ENCODE data around the gene WBP2.

The WBP2 gene

DNA sequence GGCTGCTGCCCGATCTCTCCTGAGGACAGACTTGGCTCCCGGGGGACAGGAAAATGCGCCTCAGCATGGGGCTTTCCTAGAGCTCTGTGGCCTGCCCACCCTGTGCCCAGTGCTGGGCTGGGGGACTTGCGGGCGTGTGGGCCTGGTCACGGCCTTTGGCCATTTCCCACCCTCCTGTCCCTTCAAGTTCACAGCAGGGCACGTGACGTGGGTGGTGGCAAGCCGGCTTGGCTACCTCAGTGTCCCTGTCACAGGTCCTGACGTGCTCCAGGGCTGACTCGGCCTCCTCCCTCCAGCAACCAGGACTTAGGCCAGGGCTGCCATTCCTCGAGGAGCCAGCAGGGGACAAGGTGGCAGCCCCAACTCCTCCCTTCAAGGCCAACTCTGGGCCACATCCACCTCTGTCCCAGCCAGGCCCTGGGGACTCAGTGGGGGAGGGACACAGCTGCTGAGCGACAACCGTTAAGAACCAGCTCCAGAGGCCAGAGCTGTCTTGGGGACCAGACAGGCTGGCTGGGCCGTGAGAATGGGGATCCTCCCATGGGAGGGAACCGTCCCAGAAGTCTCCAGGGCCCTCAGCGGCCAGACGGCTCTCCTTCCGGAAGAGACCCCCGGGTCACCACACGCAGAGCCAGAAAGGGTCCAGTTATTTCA is 9.9 kb downstream of the WBP2 start:
- DNase-seq (ENCODE audit: low read depth in 2 of 2): peak; percentile 52 to 57

DNA sequence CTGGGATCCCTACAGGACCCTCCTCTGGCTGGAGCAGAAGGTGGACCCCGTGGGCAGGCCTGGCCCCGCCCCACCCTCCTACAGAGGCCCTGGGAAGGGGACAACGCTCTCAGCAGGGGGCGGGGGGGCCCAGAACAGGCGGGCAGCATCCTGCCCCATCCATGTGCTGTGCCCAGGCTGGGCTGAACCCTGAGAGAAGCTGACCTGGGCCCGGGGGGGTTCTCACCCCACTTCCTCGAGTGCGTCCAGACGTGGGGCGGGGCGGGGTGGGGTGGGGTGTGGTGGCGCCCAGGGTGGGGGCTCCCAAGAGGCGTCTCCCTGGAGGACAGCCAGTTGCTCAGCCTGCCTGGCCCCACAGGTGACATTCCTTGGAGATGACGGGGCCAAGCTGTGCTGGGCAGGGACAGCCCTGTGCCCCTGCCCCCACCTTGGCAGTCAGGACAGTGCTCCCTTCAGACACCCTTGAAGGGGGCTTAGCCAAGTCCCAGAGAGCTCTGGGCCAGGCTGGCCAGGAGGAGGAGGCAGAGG is 10.5 kb downstream of the WBP2 start:
- no peak for DNase-seq (ENCODE audit: low read depth in 2 of 2)

- peak in 1 of 2 donors; percentile 39 for DNase-seq (ENCODE audit: low read depth in 2 of 2)
Measured at GRCh38 chr17:75843577-75844529, 11.3 kb downstream of the WBP2 start, which contains the start of gene UNC13D. UNC13D (minus strand) TSS chr17:75844404; CDS start chr17:75844337, 67 bp downstream.

GRCh38 chr17:75842963-75843576 is 12.1 kb downstream of the WBP2 start:
- no peak for DNase-seq (ENCODE audit: low read depth in 2 of 2)

DNA sequence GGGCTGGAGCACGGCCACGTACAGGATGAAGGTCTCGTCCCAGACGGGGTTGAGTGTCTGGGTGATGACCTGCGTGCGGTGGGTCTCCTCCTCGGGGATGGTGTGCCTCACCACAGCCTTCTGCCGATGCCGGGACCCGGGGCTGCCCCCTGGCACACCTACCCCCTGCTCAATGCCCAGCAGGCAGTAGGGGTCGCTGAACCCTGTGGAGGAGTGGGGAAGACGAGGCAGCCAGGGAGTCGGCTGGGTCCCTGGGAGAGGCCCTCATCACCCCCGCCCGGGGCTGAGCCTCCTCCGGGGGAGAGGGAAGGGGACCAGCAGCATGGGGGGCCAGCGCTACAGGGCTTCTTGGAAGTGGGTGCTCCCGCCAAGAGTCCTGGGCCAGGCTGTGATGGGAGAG is 12.7 kb downstream of the WBP2 start:
- no peak for DNase-seq (ENCODE audit: low read depth in 2 of 2)

DNA sequence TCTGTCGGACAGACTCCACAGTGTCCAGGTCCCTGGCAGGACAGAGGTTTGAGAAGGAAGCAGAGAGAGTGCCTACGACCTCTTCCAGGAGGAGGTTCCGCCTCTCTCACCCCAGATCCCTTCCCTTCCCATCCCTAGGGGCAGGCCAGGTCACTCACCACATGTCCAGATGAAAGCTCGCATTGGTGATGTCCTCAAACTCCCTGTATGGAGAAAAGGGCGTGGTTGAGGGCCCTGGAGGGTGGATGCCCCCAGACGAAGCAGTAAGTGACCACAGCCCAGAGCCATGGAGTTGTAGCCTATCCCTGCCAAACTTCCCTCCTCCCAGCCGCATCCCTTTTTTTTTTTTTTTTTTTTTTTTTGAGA is 14.4 kb downstream of the WBP2 start:
- no peak for DNase-seq (ENCODE audit: low read depth in 2 of 2)

GRCh38 chr17:75839942-75840798 is 15.0 kb downstream of the WBP2 start:
- DNase-seq (ENCODE audit: low read depth in 2 of 2): no peak

GRCh38 chr17:75838410-75838809 is 16.7 kb downstream of the WBP2 start:
- no peak for DNase-seq (ENCODE audit: low read depth in 2 of 2)

DNA sequence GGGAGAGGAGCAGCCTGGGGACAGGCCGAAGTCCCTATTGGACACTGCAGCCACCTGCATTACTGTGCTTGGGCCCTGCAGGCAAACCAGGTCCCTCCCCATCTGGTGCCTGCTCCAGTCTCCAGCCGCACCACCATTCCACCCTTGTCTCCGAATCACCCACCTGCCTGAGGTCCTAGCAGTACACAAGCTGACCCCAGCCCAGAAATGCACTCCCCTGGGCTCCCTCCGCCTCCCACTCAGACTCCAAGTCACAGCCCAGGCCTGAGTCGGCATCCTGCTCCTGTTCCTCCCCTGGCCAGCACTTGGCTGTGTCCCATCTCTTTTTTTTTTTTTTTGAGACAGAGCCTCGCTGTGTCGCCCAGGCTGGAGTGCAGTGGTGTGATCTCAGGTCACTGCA is 17.2 kb downstream of the WBP2 start:
- no peak for DNase-seq (ENCODE audit: low read depth in 2 of 2)

- no peak for DNase-seq (ENCODE audit: low read depth in 2 of 2)
Measured at GRCh38 chr17:75836605-75837004, 18.5 kb downstream of the WBP2 start.

- DNase-seq (ENCODE audit: low read depth in 2 of 2): no peak
Measured at GRCh38 chr17:75835654-75835987, 19.5 kb downstream of the WBP2 start.

DNA sequence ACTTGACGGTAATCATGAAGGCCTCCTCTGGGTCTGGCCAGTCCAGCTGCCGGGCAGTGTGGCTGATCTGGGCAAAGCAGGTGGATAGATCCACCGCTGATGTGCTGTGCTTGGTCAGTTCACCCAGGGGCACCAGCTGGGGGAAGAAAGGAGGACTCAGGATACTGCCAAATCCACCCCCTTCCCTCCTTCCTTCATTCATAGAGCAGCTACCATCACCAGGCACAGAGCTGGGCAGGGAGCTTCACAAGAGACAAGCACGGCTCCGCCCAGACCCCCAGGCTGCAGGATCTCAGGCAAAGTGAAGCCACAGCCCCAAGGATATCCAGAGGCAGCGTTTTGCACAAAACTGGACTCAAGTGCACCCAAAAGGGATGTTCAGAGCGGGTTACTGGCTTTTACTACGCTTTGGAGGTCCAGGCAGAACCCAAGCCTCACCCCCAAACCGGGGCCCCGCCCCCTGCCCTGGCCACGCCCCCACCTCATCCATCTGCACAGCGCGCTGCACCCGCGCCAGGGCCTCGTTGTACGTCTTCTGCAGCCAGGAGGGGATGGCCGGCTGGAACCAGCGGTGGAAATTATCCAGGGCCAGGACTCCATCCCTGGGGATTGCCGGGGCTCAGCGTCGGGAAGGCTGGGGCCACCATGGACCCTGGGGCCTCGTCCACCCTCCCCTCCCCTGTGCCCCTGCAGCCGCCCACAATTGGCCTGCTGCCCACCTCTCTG is 20.0 kb downstream of the WBP2 start:
- DNase-seq (ENCODE audit: low read depth in 2 of 2): no peak

DNA sequence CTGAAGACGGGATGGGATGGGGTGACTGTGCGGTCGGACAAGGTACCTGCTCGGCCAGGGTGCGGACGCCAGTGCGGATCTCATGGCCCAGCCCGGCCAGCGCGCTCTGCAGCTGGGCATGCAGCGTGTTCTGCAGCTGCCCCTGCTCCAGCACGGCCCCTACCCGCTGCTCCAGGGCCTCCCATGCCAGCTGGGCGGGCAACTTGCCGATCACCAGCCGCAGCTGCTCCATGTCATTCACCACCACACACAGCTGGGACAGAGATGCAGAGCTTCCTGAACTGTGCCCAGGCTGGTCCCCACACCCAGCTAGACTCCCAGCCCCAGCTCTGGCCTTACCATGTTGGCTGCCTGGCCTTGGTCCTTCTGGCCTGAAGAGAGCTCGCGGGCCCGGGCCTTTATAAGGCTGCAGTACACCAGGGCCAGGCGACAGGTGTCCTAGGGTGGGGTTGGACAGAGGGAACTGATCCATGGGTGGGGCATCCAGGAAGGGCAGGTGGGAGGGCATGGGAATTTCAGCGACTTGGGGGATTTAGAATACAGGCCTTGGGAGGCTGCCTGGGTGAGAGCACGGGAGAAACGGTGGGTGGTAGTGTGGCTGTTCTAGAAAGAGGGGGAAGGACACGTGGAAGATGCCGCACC is 20.7 kb downstream of the WBP2 start:
- DNase-seq (ENCODE audit: low read depth in 2 of 2): no peak

- DNase-seq (ENCODE audit: low read depth in 2 of 2): no peak
Measured at GRCh38 chr17:75832652-75833400, 22.3 kb downstream of the WBP2 start.

DNA sequence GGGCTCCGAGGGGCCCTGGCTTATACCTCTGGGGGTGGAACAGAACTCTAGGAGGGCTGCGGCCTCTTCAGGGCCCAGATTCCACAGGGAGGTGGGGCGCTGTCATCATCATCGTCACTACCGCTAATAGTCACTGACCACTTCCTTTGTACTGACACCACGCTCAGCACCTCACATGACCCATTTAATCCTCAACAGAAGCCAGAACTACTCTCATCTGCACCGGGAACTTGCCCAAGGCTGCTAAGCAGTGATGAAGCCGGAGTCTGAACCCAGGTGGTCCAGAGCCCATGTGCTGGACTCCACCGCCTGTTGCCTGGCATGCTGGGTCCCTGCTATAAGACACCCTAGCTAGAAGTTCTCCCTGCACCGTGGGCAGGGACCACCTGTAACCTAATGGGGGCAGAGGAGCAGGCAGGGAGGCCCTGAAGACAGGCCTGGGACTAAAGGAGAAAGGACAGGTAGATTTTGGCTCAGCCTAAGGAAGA is 22.9 kb downstream of the WBP2 start:
- DNase-seq (ENCODE audit: low read depth in 2 of 2): peak; percentile 43 to 53

GRCh38 chr17:75831032-75831571 is 24.0 kb downstream of the WBP2 start:
- no peak for DNase-seq (ENCODE audit: low read depth in 2 of 2)

- no peak for DNase-seq (ENCODE audit: low read depth in 2 of 2)
Measured at GRCh38 chr17:75830164-75831031, 24.7 kb downstream of the WBP2 start.

DNA sequence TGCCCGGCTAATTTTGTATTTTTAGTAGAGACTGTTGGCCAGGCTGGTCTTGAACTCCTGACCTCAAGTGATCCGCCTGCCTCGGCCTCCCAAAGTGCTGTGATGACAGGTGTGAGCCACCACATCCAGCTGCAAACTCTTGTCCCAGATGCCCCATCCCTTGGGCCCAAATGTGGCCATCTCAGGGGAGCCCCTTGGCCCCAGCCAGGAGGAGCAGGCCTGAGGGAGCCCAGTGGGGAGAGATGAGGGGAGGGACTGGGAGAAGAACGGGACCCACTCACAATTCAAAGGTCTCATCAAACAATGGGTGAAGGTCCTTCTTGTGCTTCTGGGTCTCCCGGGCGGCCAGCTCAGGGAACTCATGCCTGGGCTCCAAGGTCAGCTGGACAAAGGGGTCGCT is 25.4 kb downstream of the WBP2 start:
- no peak for DNase-seq (ENCODE audit: low read depth in 2 of 2)
